TTC549 (cell line): ENCODE results near the gene MICOS13.

Experiments
- FAIRE-seq: peaks from 2 replicates; lab custom pipeline; 2012; peaks lifted over from hg19 to GRCh38; lab: Jason Lieb, UNC

The MICOS13 gene

GRCh38 chr19:5628461-5628860 is 51.9 kb downstream of the MICOS13 start:
- no peak for FAIRE-seq
